GM12878 (cell line): ENCODE results near the gene CCL16. TPM values are rescaled to one million over a fixed set of nuclear protein-coding genes. Genes with fewer than 3 reads are reported as not detected.

Source experiments
- ATAC-seq: fragments of 200-7000 bp; cut with Tn5 transposase; 3 replicates; pipeline ENCODE4 v1.9.1; 2020; ENCODE audit warnings: mild to moderate bottlenecking, moderate library complexity
- BruUV-seq: library from RNA; stranded (reverse); fragments of 400-500 nt; replicated peaks from 2 replicates; lab custom pipeline; 2021; lab: Mats Ljungman, UMichigan
- CTCF ChIA-PET: fragments of 300-600 bp; sonication (Branson Sonifier 250); formaldehyde crosslinking; extraction: SDS; loops from one replicate; lab custom pipeline; 2021; ENCODE audit warnings: inconsistent platforms; lab: Yijun Ruan, JAX
- POLR2A ChIA-PET: fragments of 350-600 bp; formaldehyde crosslinking; extraction: SDS; loops from one replicate; lab custom pipeline; 2021; ENCODE audit warnings: inconsistent platforms; lab: Charles Lee
- RAD21 ChIA-PET: fragments of 300-600 bp; sonication (Branson Sonifier 250); formaldehyde crosslinking; loops from one replicate; lab custom pipeline; 2023; ENCODE audit warnings: antibody characterized with exemption; ENCODE audit not compliant: unreplicated experiment; lab: Charles Lee
- SMC1A ChIA-PET: fragments of 300-600 bp; sonication (Branson Sonifier 250); formaldehyde crosslinking; loops from one replicate; lab custom pipeline; 2023; ENCODE audit not compliant: unreplicated experiment, uncharacterized antibody; lab: Charles Lee
- DNase-seq: peaks from one replicate; pipeline ENCODE4 v3.0.0-alpha.2; 2011; ENCODE audit warnings: low read depth, low spot score
- FAIRE-seq: peaks from 3 replicates; lab custom pipeline; 2011; peaks lifted over from hg19 to GRCh38; lab: Jason Lieb, UNC
- H2AFZ ChIP-seq: 2 replicates; pipeline ENCODE4 v1.6.0; 2011; ENCODE audit warnings: low read depth, low read length, control low read depth; ENCODE audit not compliant: control insufficient read depth
- H3K27ac ChIP-seq: 2 replicates; pipeline ENCODE4 v1.5.1; 2011; ENCODE audit warnings: control low read depth; ENCODE audit not compliant: control insufficient read depth, insufficient read depth
- H3K27me3 ChIP-seq, 2 experiments: replicated peaks in 1 of 2; 2 replicates each; pipeline versions ENCODE4 v1.6.0 to v1.6.1; 2011; ENCODE audit warnings: low read length in 1 of 2; ENCODE audit not compliant: control insufficient read depth in 2 of 2, insufficient read depth in 2 of 2
- H3K36me3 ChIP-seq, 2 experiments: 2 replicates each; pipeline ENCODE4 v1.5.1; 2011; ENCODE audit warnings: low read length in 1 of 2; ENCODE audit not compliant: control insufficient read depth in 2 of 2, insufficient read depth in 2 of 2
- H3K4me1 ChIP-seq: 2 replicates; pipeline ENCODE4 v1.6.1; 2011; ENCODE audit warnings: mild to moderate bottlenecking, low read length, moderate library complexity, mixed read lengths; ENCODE audit not compliant: control insufficient read depth, insufficient read depth
- H3K4me2 ChIP-seq: 2 replicates; pipeline ENCODE4 v1.6.0; 2011; ENCODE audit warnings: control low read depth; ENCODE audit not compliant: control insufficient read depth, insufficient read depth
- H3K4me3 ChIP-seq: fragments of 200-600 bp; sonication (generic); 2 replicates; pipeline ENCODE4 v1.5.1; 2016
- H3K79me2 ChIP-seq: 2 replicates; pipeline ENCODE4 v1.6.0; 2011; ENCODE audit warnings: low read length; ENCODE audit not compliant: control insufficient read depth, insufficient read depth
- H3K9ac ChIP-seq: 2 replicates; pipeline ENCODE4 v1.8.0; 2011; ENCODE audit warnings: low read length, control low read depth, mixed read lengths; ENCODE audit not compliant: control insufficient read depth, insufficient read depth
- H3K9me3 ChIP-seq: replicated peaks from 3 replicates; pipeline ENCODE4 v1.5.1; 2011; ENCODE audit warnings: mild to moderate bottlenecking, low read length; ENCODE audit not compliant: control insufficient read depth, insufficient read depth
- H4K20me1 ChIP-seq: 2 replicates; pipeline ENCODE4 v1.6.0; 2011; ENCODE audit not compliant: control insufficient read depth, insufficient read depth
- CBX3 ChIP-seq: fragments of 200-600 bp; sonication (generic); IDR thresholded peaks from 2 replicates; pipeline ENCODE4 v1.6.1; 2016; ENCODE audit warnings: low read depth, borderline replicate concordance
- DPF2 ChIP-seq: fragments of 450-650 bp; IDR thresholded peaks from 2 replicates; pipeline ENCODE4 v1.6.1; 2017; ENCODE audit warnings: mild to moderate bottlenecking
- EP300 ChIP-seq, 2 experiments: fragments of 150-350 bp in 1 of 2; IDR thresholded peaks; 2 replicates each; pipeline ENCODE4 v1.6.1; 2011 to 2012; ENCODE audit warnings: low read depth in 2 of 2, low read length in 2 of 2, borderline replicate concordance in 1 of 2, improper control_type of control experiment in 1 of 2, inconsistent platforms in 1 of 2; ENCODE audit not compliant: control insufficient read depth in 1 of 2
- PKNOX1 ChIP-seq: fragments of 450-650 bp; IDR thresholded peaks from 2 replicates; pipeline ENCODE4 v1.6.1; 2016; ENCODE audit warnings: mild to moderate bottlenecking
- RELB ChIP-seq: fragments of 450-650 bp; IDR thresholded peaks from 2 replicates; pipeline ENCODE4 v1.6.1; 2017; ENCODE audit warnings: low read depth, mild to moderate bottlenecking, moderate library complexity
- SPI1 ChIP-seq: IDR thresholded peaks from 2 replicates; pipeline ENCODE4 v1.6.1; 2011; ENCODE audit warnings: low read depth, mild to moderate bottlenecking, low read length, moderate library complexity, borderline replicate concordance; ENCODE audit not compliant: insufficient read depth
- ZNF24 ChIP-seq: fragments of 450-650 bp; IDR thresholded peaks from 2 replicates; pipeline ENCODE4 v1.6.1; 2017; ENCODE audit warnings: antibody characterized with exemption, mild to moderate bottlenecking
- WGBS: methylation state at CpG from one replicate; pipeline ENCODE4 v1.1.6; 2016; ENCODE audit warnings: low lambda C conversion rate; ENCODE audit not compliant: insufficient replicate concordance, insufficient coverage; ENCODE audit errors: missing lambda C conversion rate; 5-methylcytosine and 5-hydroxymethylcytosine counted together
- in situ Hi-C: fragments of 300-500 bp; cut with MboI; formaldehyde crosslinking; loops from 9 replicates; pipeline ENCODE4 v1.14.3; 2018; ENCODE audit warnings: mixed read lengths
- intact Hi-C: fragments of 100-400 bp; cut with micrococcal nuclease; formaldehyde crosslinking; loops from one replicate; pipeline ENCODE4 v1.14.2; 2022; ENCODE audit not compliant: unreplicated experiment
- polyA plus RNA-seq, 11 experiments: library from polyadenylated mRNA; depleted of rRNA in 4 of 11; unstranded in 6 of 11; stranded (reverse) in 5 of 11; fragments of >200 nt; fragmentation: Nextera tagmentation in 4 of 11; fragmentation: Illumina TruSeq in 1 of 11; extraction: Ambion mirVana in 4 of 11; extraction: Trizol in 1 of 11; gene quantifications; 1 replicate in 1 of 11; 2 replicates in 10 of 11; pipeline versions ENCODE4 v1.2.1 to v1.2.3, GENCODE V29; 2011 to 2016; ENCODE audit warnings: inconsistent platforms in 2 of 11, missing spikeins in 2 of 11, low read depth in 1 of 11
- total RNA-seq, 4 experiments: library from RNA; depleted of rRNA in 3 of 4; stranded (reverse); fragments of >200 nt in 3 of 4; fragmentation: Illumina TruSeq in 1 of 4; extraction: Trizol in 1 of 4; gene quantifications; 2 replicates each; pipeline versions ENCODE4 v1.2.1 to v1.2.3, GENCODE V29; 2013 to 2021

Gene CCL16
- total and polyA plus RNA-seq, 10 of the 15 experiments (the other 5 are each of a cell fraction or from before 2014, with no cell fraction given), result not detected

GRCh38 chr17:35977509-35977908, 3.8 kb downstream of the CCL16 start (continued):
- peak in 1 of 2 experiments; percentile 62; a peak in 1 of 4 replicates for TF ChIP-seq EP300 (IDR thresholded peaks at IDR 0.05; ENCODE audit: borderline replicate concordance in 1 of 2, control insufficient read depth in 1 of 2, low read depth in 2 of 2, low read length in 2 of 2)
- peak; percentile 63; the same call in 1 of the 2 replicates for TF ChIP-seq DPF2
- peak; percentile 88 for TF ChIP-seq SPI1
- TF ChIP-seq RELB, result peak; percentile 47; the same call in 1 of the 2 replicates
- TF ChIP-seq ZNF24, result no peak

GRCh38 chr17:35973333-35974260, 7.7 kb downstream of the CCL16 start:
- FAIRE-seq, result no peak
- no peak overlapping the region for H3K27ac ChIP-seq
- intact Hi-C loops, result no loop called here
- POLR2A ChIA-PET, result interaction anchor here (1.0 to 1.7 kb wide), 4 partner anchors 12 to 116 kb away, joined by 3 to 5 read pairs (median 4); partner anchors contain the start of gene CCL3
- BruUV-seq, result no TSS peak
- no peaks in the 10 kb centered on the region for H4K20me1 ChIP-seq
- H3K79me2 ChIP-seq, result no peaks in the 10 kb centered on the region
- WGBS, result 46% methylated on average over 10 of the region's 10 CpGs
- H2AFZ ChIP-seq, result no peak overlapping the region
- DNase-seq, result no peak
- no peak overlapping the region for H3K9ac ChIP-seq
- CTCF ChIA-PET, result interaction anchor here (0.8 to 19.0 kb wide), 10 partner anchors 8 to 512 kb away, joined by 3 to 622 read pairs (median 4); partner anchors contain the start of gene CCL16
- no peak for TF ChIP-seq CBX3
- TF ChIP-seq PKNOX1, result peak; percentile 59
- SMC1A ChIA-PET, result interaction anchor here (0.7 to 17.2 kb wide), 10 partner anchors 8 to 511 kb away, joined by 3 to 485 read pairs (median 5); no protein-coding TSS in a partner anchor
- ATAC-seq, result no peak
- H3K4me3 ChIP-seq, result no peak overlapping the region
- no peaks in the 10 kb centered on the region for H3K36me3 ChIP-seq
- in situ Hi-C loops, result loop anchor here (5.0 kb wide), 3 partner anchors 99 to 514 kb away; partner anchors contain the start of gene ZNHIT3
- no peaks in the 10 kb centered on the region for H3K9me3 ChIP-seq
- H3K4me1 ChIP-seq, result peaks cover 6% of the 10 kb centered on the region; the same call in 1 of the 2 replicates
- H3K4me2 ChIP-seq, result no peak overlapping the region
- no peaks in the 10 kb centered on the region for H3K27me3 ChIP-seq
- RAD21 ChIA-PET, result interaction anchor here (1.0 to 17.2 kb wide), 9 partner anchors 9 to 512 kb away, joined by 3 to 342 read pairs (median 3); partner anchors contain the start of gene CCL3
